K562 (cell line): ENCODE results near the gene TAF10. TPM values are rescaled to one million over a fixed set of nuclear protein-coding genes. Genes with fewer than 3 reads are reported as not detected.

ENCODE experiments used
- CREM ChIP-seq: IDR thresholded peaks from 2 replicates; pipeline ENCODE4 v1.6.1; 2014; ENCODE audit warnings: antibody characterized with exemption, low read depth
- DACH1 ChIP-seq: fragments of 450-650 bp; IDR thresholded peaks from 2 replicates; pipeline ENCODE4 v1.6.1; 2018; ENCODE audit not compliant: partially characterized antibody
- FOXK2 ChIP-seq, 2 experiments: fragments of 450-650 bp; IDR thresholded peaks in 1 of 2; conservative IDR thresholded peaks in 1 of 2; 2 replicates each; pipeline ENCODE4 v1.6.1; 2016; ENCODE audit warnings: low read depth in 2 of 2, mild to moderate bottlenecking in 1 of 2
- MYC ChIP-seq, 2 experiments: fragments of 250-450 bp in 1 of 2; sonication (Bioruptor Pico) in 1 of 2; IDR thresholded peaks; 2 replicates each; pipeline versions ENCODE4 v1.5.1 to v1.6.1; 2012 to 2021; ENCODE audit warnings: low read depth in 2 of 2, borderline replicate concordance in 1 of 2, improper control_type of control experiment in 1 of 2, low read length in 1 of 2, mild to moderate bottlenecking in 1 of 2, moderate library complexity in 1 of 2
- NCOA1 ChIP-seq: fragments of 450-650 bp; IDR thresholded peaks from 2 replicates; pipeline ENCODE4 v1.6.1; 2016; ENCODE audit warnings: low read depth
- NR2C1 ChIP-seq, 2 experiments: fragments of 450-650 bp; IDR thresholded peaks; 2 replicates each; pipeline ENCODE4 v1.6.1; 2017; ENCODE audit warnings: mild to moderate bottlenecking in 2 of 2, antibody characterized with exemption in 1 of 2, inconsistent platforms in 1 of 2, missing compliant biosample characterization in 1 of 2, missing genetic modification characterization in 1 of 2
- PRMT5 ChIP-seq: sonication (generic); formaldehyde crosslinking; IDR thresholded peaks from 2 replicates; pipeline ENCODE4 v1.5.0; 2020; ENCODE audit warnings: missing genetic modification reagents
- RBFOX2 ChIP-seq: fragments of 200-400 bp; formaldehyde crosslinking; IDR thresholded peaks from 2 replicates; pipeline ENCODE4 v1.6.1; 2017; ENCODE audit warnings: low read depth, mild to moderate bottlenecking, low read length, moderate library complexity
- SPI1 ChIP-seq: IDR thresholded peaks from 2 replicates; pipeline ENCODE4 v1.6.1; 2011; ENCODE audit warnings: low read depth, low read length, control low read depth, borderline replicate concordance
- TRIM28 ChIP-seq: fragments of 450-650 bp; IDR thresholded peaks from 2 replicates; pipeline ENCODE4 v1.6.1; 2017
- ZNF445 ChIP-seq: fragments of 250-450 bp; sonication (Bioruptor Pico); IDR thresholded peaks from 2 replicates; pipeline ENCODE4 v1.4.0; 2020; ENCODE audit warnings: low read depth, mild to moderate bottlenecking, moderate library complexity
- ZNF764 ChIP-seq: fragments of 250-450 bp; sonication (Bioruptor Pico); IDR thresholded peaks from 2 replicates; pipeline ENCODE4 v1.4.0; 2020; ENCODE audit warnings: low read depth, mild to moderate bottlenecking, moderate library complexity
- polyA plus RNA-seq, 8 experiments: library from polyadenylated mRNA; depleted of rRNA in 4 of 8; stranded (reverse) in 5 of 8; unstranded in 3 of 8; fragments of >200 nt; fragmentation: Nextera tagmentation in 2 of 8; fragmentation: Illumina TruSeq in 1 of 8; extraction: Ambion mirVana in 2 of 8; extraction: Trizol in 1 of 8; gene quantifications; 2 replicates each; pipeline versions ENCODE4 v1.2.1 to v1.2.3, GENCODE V29; 2011 to 2014; ENCODE audit warnings: inconsistent platforms in 1 of 8, missing spikeins in 1 of 8
- total RNA-seq, 7 experiments: library from RNA; depleted of rRNA in 6 of 7; stranded (reverse); fragments of >200 nt in 6 of 7; fragmentation: Illumina TruSeq in 2 of 7; extraction: Trizol in 2 of 7; gene quantifications; 2 replicates each; pipeline versions ENCODE4 v1.2.1 to v1.2.3, GENCODE V29; 2011 to 2021; ENCODE audit warnings: low replicate concordance in 1 of 7
- TF ChIP-seq, protein P1 (sequence below): fragments of 200-800 bp; sonication (Bioruptor generic); IDR thresholded peaks from 2 replicates; pipeline ENCODE4 v1.6.1; 2017; ENCODE audit warnings: missing genetic modification characterization, missing compliant biosample characterization
- TF ChIP-seq, protein P2 (sequence below): sonication (generic); IDR thresholded peaks from 2 replicates; pipeline ENCODE4 v1.6.1; 2016
- TF ChIP-seq, protein P3 (sequence below): fragments of 450-650 bp; IDR thresholded peaks from 2 replicates; pipeline ENCODE4 v1.6.1; 2016; ENCODE audit warnings: antibody characterized with exemption
- TF ChIP-seq, protein P4 (sequence below): sonication (generic); formaldehyde crosslinking; IDR thresholded peaks from 2 replicates; pipeline ENCODE4 v1.8.0; 2023; ENCODE audit warnings: mild to moderate bottlenecking, missing genetic modification reagents
- TF ChIP-seq, protein P5 (sequence below), 3 experiments: fragments of 200-800 bp in 1 of 3; sonication (Bioruptor generic) in 1 of 3; sonication (generic) in 1 of 3; formaldehyde crosslinking in 1 of 3; IDR thresholded peaks; 2 replicates each; pipeline versions ENCODE4 v1.6.1 to v1.8.0; 2016 to 2022; ENCODE audit warnings: mild to moderate bottlenecking in 2 of 3, missing compliant biosample characterization in 2 of 3, missing genetic modification characterization in 2 of 3, missing genetic modification reagents in 1 of 3

Gene TAF10
- total and polyA plus RNA-seq, 9 of the 15 experiments (the other 6 are each of a cell fraction or from before 2014, with no cell fraction given), result 19.5 to 197 (median 121) TPM

DNA sequence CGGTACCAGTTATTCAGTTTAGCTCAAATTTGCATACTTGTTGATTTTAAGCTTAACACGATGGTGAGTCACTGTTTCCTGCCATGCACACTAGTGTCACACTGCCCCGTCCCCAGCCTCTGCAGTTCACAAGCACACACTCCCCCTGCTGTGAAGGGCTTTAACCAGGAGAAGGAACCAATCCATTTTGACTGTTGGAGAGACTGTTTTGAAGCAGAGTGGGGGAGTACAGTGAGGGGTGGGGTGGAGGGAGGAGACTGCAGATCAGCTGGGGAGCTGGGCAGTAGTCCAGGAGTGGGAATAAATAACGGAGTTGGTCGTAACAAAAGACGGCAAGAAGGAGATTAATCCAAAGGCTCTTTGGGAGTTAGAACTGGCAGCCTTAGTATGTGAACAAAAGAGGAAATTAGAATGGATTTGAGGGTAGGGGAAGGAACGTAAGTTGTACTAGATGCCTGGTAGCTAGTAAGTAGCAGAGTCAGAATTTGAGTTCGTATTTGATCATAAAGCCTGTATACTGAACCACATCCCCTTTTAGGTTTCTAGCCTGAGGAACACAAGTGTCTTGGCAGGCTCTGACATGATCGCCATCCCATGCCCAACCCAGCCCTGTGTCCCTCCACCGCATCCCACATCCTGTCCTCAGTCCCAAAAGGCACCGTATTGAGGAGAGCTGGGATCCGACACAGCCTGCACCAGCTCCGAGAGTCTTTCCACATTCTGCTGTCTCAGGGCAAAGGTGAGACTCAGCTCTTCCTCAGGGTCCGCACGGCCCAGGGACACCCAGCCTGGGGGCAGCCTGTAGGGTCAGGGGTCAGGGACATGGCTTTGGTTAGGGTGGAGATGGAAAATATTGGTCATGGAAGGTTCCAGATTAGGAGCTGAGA is 6.3 kb upstream of the TAF10 start (continued):
- TF ChIP-seq, protein P1, sequence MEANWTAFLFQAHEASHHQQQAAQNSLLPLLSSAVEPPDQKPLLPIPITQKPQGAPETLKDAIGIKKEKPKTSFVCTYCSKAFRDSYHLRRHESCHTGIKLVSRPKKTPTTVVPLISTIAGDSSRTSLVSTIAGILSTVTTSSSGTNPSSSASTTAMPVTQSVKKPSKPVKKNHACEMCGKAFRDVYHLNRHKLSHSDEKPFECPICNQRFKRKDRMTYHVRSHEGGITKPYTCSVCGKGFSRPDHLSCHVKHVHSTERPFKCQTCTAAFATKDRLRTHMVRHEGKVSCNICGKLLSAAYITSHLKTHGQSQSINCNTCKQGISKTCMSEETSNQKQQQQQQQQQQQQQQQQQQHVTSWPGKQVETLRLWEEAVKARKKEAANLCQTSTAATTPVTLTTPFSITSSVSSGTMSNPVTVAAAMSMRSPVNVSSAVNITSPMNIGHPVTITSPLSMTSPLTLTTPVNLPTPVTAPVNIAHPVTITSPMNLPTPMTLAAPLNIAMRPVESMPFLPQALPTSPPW (CRISPR knock-in tag), result peak; percentile 84
- no peak for TF ChIP-seq PRMT5 (CRISPR knock-in tag)
- TF ChIP-seq MYC (IDR thresholded peaks at IDR 0.05; ENCODE audit: low read depth, low read length), result peak; percentile 49; the same call in 1 of the 2 replicates
- no peak for TF ChIP-seq MYC (CRISPR knock-in tag; IDR thresholded peaks at IDR 0.05; ENCODE audit: borderline replicate concordance, low read depth)
- TF ChIP-seq DACH1, result peak; percentile 99
- no peak for TF ChIP-seq ZNF764
- TF ChIP-seq TRIM28, result 0 out of 2 replicates have a peak, but pooled peaks have one; percentile 19
- peak; percentile 16; the same call in 1 of the 2 replicates for TF ChIP-seq CREM
- TF ChIP-seq, protein P2, sequence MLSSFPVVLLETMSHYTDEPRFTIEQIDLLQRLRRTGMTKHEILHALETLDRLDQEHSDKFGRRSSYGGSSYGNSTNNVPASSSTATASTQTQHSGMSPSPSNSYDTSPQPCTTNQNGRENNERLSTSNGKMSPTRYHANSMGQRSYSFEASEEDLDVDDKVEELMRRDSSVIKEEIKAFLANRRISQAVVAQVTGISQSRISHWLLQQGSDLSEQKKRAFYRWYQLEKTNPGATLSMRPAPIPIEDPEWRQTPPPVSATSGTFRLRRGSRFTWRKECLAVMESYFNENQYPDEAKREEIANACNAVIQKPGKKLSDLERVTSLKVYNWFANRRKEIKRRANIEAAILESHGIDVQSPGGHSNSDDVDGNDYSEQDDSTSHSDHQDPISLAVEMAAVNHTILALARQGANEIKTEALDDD, result peak; percentile 90
- TF ChIP-seq, protein P3, sequence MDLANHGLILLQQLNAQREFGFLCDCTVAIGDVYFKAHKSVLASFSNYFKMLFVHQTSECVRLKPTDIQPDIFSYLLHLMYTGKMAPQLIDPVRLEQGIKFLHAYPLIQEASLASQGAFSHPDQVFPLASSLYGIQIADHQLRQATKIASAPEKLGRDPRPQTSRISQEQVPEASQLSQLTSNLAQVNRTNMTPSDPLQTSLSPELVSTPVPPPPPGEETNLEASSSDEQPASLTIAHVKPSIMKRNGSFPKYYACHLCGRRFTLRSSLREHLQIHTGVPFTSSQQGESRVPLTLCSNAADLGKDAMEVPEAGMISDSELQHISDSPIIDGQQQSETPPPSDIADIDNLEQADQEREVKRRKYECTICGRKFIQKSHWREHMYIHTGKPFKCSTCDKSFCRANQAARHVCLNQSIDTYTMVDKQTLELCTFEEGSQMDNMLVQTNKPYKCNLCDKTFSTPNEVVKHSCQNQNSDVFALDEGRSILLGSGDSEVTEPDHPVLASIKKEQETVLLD, result 0 out of 2 replicates have a peak, but pooled peaks have one; percentile 50
- TF ChIP-seq, protein P4, sequence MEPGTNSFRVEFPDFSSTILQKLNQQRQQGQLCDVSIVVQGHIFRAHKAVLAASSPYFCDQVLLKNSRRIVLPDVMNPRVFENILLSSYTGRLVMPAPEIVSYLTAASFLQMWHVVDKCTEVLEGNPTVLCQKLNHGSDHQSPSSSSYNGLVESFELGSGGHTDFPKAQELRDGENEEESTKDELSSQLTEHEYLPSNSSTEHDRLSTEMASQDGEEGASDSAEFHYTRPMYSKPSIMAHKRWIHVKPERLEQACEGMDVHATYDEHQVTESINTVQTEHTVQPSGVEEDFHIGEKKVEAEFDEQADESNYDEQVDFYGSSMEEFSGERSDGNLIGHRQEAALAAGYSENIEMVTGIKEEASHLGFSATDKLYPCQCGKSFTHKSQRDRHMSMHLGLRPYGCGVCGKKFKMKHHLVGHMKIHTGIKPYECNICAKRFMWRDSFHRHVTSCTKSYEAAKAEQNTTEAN, result peak; percentile 87
- peak; percentile 71 to 81 for TF ChIP-seq FOXK2 (conservative IDR thresholded peaks at IDR 0.05 in 1 of 2, IDR thresholded peaks at IDR 0.05 in 1 of 2; ENCODE audit: low read depth in 2 of 2)
- TF ChIP-seq SPI1, result no peak
- TF ChIP-seq NCOA1, result 0 out of 2 replicates have a peak, but pooled peaks have one; percentile 24
- TF ChIP-seq, protein P5, sequence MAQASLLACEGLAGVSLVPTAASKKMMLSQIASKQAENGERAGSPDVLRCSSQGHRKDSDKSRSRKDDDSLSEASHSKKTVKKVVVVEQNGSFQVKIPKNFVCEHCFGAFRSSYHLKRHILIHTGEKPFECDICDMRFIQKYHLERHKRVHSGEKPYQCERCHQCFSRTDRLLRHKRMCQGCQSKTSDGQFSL (CRISPR knock-in tag; IDR thresholded peaks at IDR 0.05), result no peak
- TF ChIP-seq, protein P5 (tag; IDR thresholded peaks at IDR 0.05), result peak in 1 of 2 experiments; percentile 77; a peak in 1 of 4 replicates
- TF ChIP-seq NR2C1 (IDR thresholded peaks at IDR 0.05), result 0 out of 2 replicates have a peak, but pooled peaks have one; percentile 1
- TF ChIP-seq NR2C1 (tag; IDR thresholded peaks at IDR 0.05), result peak; percentile 68
- TF ChIP-seq ZNF445, result no peak
- no peak for TF ChIP-seq RBFOX2
